GM15510 (cell line): ENCODE results near the gene PPP6R3.

Source experiments
- POLR2A ChIP-seq: IDR thresholded peaks from 3 replicates; pipeline ENCODE4 v1.6.1; 2011; ENCODE audit warnings: borderline replicate concordance; ENCODE audit not compliant: insufficient read length; ENCODE audit errors: extremely low read depth

Gene PPP6R3

DNA sequence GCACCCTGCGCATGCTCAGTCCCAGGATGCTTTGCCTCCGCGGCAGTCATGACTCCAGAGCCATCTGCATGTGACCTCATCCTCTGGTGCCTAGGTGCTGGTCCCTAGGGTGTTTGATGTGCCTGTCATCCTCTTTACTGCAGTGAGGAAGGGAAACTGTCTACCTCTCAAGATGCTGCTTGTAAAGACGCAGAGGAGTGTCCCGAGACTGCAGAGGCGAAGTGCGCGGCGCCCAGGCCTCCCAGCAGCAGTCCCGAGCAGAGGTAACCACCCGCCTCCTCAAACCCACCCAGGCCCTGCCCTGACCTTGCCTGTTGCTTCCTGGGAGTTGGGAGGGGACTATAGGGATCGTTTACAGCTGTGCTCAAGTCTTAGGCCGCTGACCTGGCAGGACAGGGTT lies 149.2 kb downstream of the PPP6R3 start:
- TF ChIP-seq POLR2A: no peak

DNA sequence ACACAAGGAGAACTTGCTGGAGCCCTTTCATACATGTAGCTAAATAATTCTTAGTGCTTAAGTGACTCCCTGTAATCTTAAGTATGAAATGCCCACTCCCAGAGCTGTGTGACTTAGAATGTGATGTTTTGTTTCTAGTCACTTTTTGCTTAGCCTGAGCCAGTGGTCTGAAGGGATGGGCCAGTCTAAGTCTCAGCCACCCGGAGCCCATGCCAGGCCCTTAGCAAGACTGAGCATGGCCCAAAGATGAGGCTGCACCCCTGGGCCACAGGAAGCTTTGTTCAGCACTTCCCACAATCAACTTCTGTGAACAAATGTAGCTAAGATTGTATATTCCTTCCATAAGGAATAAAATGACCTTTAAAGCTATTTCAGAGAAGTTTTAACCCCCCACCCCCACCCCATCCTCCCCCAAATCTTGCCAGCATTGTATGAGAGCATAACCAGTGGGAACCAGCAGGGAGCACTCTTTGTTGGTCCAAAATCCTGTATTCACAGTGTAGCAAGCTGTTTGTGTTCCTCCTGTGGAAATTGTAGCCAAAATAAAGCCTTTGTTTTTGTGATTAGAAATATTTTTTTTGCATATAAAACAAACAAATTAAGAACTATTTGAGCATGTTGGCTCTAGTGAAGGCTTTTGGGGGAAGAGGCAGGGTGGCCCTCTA lies 150.0 kb downstream of the PPP6R3 start:
- no peak for TF ChIP-seq POLR2A

DNA sequence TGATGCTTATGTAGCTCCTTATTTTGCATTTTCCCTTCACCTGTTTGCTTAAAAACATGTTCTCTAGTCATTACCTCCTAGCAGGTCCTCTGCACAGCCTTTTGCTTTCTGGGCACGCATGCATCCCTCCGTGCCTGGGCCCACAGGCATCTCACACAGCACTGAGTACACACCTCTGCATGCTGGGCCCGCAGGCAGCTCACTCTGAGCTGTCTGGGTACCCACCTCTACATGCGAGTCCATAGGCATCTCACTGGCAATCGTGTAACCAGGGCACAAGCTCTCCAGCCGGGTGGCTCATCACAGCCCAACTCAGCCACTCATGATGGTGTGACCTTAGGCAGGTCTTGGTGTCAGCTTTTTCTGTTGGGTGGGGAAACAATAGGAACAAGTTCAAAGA lies 155.1 kb downstream of the PPP6R3 start:
- no peak for TF ChIP-seq POLR2A

DNA sequence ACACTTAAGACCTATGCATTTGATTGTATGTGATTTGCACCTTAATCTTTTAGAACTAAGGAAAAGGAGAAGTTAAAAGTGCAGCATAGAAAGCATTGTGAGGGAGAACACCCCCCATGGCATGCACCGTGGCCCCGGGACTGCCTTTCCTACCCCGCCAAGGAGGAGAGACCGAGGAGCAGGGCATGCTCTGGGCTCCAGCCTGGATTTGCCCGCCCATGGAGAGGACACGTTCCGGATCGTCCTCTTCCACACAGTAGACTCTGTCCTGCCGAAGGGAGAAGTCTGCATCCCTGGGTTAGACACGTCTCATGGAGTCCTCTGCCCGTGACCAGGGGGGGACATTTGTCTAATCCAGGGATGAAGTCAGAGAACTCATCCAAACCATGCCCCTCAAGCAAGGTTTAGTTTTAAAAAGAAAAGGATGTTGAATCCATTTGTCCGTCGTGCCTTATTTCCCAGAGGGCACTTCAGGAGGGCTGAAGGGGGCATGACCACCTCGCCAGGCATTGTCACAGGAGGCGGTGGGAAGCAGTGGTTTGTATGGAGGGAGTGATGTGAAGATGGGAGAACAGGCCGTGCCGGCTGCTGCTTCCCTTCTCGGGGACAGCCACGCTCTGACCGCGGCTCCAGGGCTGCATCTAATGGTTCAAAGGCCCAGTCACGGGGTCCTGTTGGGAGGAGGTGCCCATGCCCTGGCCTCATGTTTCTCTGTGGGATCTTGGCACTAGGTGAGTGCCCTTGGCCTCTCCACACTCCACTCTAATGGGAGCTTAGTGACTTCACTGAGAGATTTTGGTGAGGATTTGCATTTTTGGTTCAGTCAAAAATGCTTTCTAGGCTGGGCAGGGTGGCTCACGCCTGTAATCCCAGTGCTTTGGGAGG lies 157.6 kb downstream of the PPP6R3 start:
- TF ChIP-seq POLR2A: no peak

DNA sequence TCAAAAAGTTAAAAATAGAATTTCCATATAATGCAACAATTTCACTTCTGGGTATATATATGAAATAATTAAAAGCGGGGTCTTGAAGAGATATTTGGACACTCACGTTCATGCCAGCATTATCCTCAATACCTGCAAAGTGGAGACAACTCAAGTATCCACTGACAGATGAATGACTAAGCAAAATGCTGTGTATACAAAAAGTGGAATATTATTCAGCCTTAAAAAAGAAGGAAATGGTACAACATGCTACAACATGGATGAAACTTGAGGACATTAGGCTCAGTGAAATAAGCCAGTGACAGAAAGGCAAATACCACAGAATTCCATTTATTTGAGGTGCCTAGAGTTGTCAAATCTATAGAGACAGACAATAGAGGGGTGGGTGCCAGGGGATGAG lies 161.3 kb downstream of the PPP6R3 start:
- no peak for TF ChIP-seq POLR2A

DNA sequence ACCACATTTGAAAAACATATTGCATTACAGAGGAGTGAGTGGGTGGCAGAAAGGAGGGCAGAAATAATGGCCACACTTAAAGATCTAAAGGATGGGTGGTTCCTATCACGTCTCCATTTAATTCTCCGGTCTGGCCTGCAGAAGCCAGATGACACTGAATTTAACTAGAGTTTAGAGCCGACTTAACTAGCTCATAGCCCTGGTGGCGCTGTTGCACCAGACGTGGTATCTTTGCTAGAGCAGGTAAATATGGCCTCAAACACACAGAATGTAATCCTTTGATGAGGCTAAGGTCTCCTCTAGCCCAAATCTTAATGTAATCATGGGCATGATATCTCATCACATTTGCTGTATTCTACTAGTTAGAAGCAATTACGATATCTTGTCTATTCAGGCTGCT lies 172.2 kb downstream of the PPP6R3 start:
- TF ChIP-seq POLR2A: no peak

DNA sequence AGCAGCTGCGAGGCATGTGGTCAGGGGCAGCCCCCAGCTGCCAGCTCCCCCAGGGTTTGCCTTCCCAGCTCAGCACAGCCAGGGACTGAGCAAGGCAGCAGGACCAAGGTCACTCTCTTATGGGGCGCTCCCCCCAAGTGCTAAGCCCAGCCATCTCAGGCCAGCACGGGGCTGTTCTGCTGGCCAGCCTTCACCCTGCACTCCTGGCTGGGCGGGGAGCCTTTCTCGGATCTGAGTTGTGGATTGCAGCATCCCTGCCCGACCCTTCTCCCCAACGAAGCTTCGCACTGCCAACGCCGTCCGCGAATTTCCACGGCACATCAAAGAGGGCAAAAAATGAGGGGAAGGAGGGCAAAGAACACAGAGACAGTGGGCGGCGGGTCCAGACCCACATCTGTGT lies 181.3 kb downstream of the PPP6R3 start:
- TF ChIP-seq POLR2A: no peak

DNA sequence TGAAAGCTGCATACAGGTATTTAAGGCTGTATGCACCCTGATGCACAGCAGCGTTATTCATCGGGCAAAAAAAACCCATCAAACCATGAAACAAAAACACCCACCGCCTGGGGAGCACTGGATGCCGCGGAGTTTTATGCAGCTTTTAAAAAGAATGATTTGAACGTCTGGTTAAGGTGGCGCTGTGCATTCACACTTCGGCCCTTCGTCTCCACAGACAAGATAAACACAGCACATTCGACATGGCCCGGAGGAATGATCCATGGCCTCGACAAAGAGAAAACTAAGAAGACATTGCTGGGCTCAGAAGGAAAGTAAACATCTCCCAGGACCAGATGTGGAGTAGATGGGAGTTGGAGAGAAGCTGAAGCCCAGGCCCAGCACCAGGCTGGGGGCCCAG lies 183.0 kb downstream of the PPP6R3 start:
- TF ChIP-seq POLR2A: no peak

DNA sequence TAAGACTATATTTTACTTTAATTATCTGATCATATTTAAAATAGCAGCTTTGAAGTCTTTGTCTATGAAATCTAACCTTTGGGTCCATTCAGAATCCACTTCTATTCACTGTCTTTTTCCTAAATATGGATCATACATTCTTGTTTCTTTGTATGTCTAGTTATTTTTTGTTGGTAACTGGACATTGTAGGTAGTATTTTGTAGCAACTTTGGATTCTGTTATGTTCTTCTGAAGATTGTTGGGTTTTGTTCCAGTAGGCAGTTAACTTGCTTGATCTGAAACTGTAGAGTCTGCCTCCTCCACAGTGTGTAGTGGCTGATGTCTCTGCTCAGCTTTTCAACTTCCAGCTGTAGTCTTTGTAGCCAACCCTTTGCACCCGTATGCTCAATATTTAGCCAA lies 186.3 kb downstream of the PPP6R3 start:
- no peak for TF ChIP-seq POLR2A

DNA sequence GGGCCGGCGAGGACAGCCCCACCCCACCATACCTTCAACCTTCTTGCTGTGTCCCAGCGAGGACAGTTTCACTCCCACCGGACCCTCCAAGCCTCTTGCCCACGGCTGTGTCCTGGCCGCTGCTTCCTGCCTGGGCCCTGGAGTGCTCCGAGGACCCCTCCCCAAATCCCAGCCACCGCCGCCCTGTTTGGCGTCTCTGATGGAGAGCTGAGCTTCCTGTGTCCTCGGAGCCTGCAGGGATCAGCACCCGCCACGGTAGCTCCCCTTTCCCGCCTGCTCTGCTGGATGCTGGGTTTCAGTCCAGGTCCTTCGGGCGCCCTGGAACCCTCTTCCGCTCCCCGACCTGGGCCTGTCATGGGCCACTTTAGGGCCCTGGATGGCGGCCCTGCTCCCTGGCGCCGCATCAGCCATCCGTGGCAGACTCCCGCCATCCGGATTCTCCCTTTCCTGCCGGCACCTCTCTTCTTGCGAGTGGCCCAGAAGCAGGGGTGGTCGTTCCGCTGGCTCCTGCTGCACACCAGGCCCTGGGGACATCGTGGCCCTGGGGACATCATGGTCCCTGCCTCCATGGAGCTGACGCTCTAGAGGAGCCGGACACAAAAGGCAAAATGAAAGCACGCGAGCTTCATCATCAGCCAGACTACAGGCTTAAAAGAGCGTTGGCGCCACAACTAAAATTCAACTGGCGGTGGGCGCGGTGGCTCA lies 189.5 kb downstream of the PPP6R3 start:
- no peak for TF ChIP-seq POLR2A

DNA sequence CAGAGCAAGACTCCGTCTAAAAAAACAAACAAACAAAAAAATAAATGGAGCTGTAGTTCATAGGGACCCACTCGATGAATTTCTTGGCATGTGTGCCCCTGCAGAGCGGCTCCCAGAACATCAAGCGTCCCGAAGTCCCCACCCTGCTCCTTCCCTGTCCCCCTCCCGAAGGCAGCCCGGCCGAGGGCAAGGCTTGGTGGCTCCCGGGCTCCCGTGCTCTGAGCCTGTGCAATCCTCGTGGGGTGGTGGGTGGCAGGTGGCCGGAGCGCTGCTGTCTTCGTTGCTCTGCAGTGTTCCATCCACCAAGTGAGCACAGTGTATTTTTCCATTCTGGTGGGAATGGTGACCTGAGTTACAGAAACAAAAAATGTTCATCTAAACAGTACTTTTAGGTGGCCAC lies 190.2 kb downstream of the PPP6R3 start:
- TF ChIP-seq POLR2A: no peak

DNA sequence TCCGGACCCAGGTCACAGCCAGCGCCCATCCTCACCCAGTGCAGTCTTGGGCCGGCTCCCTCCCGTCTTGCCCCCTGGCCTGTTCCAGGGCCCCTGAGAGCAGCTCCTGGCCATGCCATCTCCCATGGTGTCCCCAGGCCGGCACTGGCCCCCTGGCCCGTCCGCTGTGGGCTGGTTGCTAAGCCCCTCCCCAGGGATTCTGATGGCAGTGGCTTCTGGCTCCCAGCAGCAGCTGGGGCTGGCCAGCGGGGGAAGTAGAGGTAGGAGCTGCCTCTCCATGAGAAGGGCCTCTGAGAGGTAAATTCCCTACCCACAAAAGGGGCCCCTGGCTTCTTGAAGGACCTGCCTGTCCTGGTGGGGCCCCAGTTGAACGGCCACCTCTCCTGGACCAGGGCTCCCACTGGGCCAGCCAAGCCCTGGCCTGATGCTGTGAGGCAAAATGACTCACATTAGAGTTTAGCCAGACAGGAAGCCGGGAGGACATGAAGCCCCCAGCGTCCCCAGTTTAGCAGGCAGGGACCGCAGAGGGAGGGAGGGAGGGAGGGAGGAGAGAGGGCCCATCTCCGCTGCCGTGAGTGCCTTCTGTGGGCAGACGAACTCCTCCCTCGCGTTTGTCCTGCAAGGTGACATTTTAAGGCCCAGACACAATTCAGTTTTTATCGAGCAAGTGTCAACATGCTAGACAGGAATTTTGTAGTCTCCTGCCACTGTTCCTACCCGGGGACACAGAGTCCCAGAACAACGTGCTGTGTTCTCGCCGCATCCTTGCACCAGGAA lies 190.8 kb downstream of the PPP6R3 start:
- no peak for TF ChIP-seq POLR2A

DNA sequence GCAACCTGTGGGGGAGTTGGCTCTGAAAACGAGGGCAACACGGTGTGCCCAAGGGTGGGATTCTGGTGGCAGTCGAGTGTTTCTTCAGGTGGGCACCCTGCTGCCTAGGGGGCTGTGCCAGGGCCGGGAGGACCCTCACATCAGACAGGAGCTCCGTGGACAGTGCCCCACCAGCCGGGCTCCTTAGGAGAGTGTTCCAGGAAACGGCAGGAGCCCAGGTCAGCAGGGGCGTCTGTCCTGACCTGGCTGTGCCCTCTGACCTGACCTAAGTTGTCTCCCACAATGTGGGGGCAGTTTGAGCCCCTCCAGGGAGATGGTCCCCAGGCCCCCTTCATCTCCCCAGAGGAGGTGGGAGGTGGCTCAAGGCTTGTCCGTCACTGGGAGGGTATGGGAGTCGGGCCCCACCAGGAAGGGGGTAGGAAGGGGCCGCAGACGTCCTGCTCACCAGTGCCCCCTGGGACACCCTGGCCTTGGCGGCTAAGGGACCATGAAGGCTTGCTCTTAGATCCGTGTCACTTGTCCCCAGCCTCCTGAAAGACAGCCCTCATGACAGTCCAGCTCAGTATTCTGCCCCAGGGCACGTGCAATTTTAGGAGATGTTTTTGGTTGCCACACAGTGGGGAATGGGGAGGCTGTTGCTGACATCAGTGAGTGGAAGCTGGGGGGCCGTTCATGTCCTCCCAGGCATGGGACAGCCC lies 191.6 kb downstream of the PPP6R3 start:
- TF ChIP-seq POLR2A: no peak

DNA sequence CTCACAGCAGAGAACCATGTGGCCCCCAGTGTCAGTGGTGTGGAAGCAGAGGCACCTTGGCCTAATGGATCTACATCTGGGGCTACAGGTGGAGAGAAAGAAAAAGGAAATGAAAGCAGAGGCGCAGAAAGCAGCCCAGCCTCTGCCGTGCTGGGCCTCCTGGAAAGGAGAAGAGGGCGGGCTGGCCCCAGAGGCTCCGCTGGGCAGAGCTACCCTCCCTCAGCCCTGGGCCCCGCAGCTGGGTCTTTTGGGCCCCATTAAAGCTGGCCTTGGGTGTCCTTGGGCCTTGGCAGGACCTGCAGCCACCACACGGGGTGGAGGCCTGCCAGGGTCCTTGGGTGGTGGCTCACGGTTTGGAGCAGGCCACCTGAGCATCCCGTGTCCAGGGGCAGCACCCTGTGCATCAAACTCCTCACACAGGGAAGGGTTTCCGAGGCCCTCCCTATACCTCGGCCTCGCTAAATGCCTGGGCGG lies 192.2 kb downstream of the PPP6R3 start:
- no peak for TF ChIP-seq POLR2A

DNA sequence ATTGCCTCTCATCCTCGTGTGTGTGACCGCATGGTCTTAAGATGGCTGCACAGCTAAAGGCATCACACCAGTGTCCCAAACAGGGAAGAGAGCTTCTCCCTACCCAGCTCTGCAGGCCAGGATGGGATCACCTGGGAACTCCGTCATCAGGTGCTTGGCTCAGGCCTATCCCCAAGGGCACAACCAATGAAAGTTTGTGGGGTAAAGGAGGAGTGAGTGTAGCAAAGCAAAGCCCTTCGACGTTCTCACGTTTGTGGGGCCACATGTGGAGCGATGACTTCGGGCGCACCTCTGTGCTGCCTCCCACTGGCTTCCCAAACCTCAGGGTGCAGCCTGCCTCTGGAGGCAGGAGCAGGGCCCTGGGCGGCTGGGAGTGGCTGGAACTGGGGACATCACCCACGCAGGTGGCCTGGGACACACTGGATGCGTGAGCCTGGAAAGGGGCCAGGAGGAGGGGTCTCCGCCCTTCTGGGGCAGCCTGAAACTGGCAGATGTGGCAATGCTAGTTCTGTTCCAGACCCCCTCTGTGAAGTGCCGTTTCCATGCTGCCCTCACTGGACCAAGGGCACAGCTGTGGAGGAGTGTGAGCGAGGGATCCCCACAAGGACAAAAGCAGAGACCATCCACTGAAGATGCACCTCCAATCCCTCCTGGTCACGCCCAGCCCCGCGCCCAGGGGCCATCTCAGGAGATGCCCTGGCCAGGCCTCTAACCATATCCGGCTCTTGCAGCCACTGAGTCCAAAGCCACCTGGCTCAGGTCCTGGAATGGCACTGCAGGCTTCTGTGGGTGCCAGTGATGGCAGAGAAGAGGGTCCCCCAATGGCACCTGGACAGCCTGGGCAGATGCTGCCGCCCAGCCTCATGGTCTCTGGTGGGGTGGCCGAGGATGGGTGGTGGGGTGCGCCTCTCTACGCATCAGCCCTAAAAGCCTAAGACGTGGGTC lies 193.2 kb downstream of the PPP6R3 start:
- no peak for TF ChIP-seq POLR2A
